Activated CD4-positive, CD25-positive, alpha-beta regulatory T cell treated with anti-CD3 and anti-CD28 coated beads, Interleukin-2, amount 50 U/mL, for 16 hours (primary cell): ENCODE data around the gene PHOX2B.
"Not testable (repeated sequence)": the region's sequence is repeated elsewhere in the genome, so short reads cannot be mapped to it uniquely, and the experiment has no call there.

Experiments
- DNase-seq: peaks from one replicate; pipeline ENCODE4 v3.0.0-alpha.2; 2020; ENCODE audit warnings: low read depth, low spot score

Gene PHOX2B

GRCh38 chr4:41712425-41712824 is 36.1 kb downstream of the PHOX2B start:
- no peak for DNase-seq

- DNase-seq: not testable (repeated sequence)
Observed at GRCh38 chr4:41711654-41712053, 36.9 kb downstream of the PHOX2B start.

- no peak for DNase-seq
Observed at GRCh38 chr4:41709844-41710481, 38.6 kb downstream of the PHOX2B start.

- no peak for DNase-seq
Observed at GRCh38 chr4:41703785-41704184, 44.7 kb downstream of the PHOX2B start.

GRCh38 chr4:41702770-41703169 is 45.8 kb downstream of the PHOX2B start:
- no peak for DNase-seq

GRCh38 chr4:41701983-41702382 is 46.5 kb downstream of the PHOX2B start:
- no peak for DNase-seq

GRCh38 chr4:41696763-41697162 is 51.8 kb downstream of the PHOX2B start:
- no peak for DNase-seq

GRCh38 chr4:41696131-41696530 is 52.4 kb downstream of the PHOX2B start:
- DNase-seq: no peak
